ENCODE results near the gene BABAM2.
"Not testable (repeated sequence)": the region's sequence is repeated elsewhere in the genome, so short reads cannot be mapped to it uniquely, and the experiment has no call there.

The BABAM2 gene

DNA sequence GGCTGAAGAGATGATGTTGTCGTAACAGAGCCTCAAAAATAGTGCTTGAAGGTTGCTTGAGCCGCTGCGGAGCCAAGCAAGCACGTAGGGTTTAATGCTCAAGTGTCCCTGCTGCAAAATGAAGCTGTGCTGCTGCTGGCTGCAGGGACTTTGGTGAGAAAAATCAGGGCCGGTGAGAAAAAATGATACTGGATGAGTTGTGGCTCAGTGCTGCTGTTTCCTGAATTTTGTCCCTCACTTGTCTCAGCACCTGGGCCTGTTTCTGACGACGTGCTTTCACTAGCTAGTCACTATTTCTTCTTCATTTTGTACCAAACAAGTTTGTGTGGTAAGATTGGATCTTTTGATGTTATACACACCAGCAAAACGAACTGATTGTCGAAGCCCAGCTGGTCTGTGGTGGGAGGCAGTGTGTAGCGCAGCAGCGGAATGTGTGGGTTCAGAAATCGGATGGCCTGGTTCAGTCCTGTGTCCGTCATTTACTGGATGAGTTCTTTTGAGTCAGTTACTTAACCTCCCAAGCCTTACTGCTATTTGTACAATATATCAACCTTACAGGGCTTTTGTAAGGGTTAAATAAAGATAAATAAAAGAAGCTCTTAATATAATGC, 329.3 kb downstream of the BABAM2 start:
- no peak for DNase-seq

DNA sequence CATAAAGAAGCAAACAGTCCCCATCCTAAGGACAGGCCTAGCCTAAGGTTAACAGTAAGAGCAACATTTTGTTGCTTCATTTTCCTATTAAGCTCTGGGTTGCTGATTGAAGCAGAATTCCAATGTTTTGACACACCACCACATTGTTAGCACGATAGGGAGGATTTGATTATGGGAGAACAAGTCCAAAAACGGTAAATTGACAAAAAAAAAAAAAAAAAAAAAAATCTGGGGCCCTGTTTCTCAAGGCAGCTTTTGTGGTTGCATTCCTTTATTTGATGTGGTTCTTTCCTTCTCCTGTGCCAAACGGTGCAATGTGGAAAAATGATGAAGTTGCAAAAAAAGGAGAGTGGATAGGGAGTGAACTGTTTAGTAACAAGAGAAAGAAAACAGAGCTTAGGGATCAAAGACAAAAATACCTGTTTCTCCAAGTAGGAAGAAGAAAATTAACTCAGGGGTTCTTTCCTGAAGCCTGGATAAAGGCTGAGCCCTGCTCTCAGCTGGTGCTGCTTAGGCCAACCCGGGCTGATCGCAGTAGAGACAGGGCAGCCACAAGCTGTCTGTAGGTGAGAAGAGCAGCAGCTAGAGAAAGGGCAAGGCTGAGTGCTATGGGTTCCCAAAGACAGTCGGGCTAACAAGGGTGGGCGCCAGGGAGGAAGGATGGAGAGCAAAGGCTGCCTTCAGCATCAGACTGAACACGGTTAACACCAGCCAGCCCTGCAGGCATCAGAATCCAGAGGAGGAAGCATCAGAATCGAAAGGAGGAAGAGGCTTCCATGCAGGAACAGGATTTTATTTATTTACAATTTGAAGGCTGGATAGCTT, 334.3 kb downstream of the BABAM2 start:
- DNase-seq = peak; percentile 97

DNA sequence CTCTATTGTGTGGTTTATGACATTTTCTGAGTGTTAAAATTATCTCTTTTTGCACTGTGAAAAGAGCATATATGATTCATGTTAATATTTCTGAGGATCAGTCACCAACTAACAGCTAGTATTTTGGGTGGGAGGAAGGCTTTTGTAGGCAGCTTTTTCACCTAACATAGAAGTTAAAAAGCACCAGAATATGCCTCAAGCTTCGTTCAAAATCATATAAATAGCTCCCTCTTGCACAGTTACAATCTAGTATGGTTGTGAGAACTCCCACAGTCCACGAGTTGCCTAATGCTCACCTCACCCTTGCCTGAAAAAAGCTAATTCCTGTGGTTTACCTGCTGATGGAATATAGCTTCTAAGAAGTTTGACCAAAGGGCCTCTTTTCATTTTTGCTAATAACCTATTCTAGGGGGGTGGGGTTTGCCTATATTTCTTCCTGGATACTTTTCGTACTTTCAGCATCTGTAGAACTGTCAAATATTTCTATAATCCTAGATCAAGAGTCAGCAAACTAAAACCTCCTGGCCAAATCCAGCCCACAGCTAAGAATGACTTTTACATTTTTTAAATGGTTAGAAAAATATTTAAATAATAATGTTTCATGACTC, 335.0 kb downstream of the BABAM2 start:
- peak; percentile 51 for DNase-seq

DNA sequence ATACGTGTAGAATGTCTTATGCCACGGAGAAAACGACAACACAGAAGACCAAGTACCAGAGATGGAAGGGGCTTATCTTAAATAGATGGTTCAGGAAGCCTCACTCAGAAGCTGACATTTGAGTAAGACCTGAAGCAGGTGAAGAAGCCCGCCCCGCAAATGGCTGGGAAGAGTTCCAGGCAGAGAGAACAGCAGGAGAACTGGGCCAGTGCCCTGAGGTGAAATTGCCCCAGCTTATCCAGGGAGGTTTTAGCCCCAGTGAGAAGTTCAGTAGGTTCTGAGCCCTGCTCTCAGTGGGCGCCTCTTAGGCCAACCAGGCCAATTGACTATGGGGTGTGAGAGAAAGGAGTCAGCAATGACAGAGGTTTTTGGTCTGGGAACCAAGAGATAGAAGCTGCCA, 336.0 kb downstream of the BABAM2 start:
- DNase-seq = no peak

DNA sequence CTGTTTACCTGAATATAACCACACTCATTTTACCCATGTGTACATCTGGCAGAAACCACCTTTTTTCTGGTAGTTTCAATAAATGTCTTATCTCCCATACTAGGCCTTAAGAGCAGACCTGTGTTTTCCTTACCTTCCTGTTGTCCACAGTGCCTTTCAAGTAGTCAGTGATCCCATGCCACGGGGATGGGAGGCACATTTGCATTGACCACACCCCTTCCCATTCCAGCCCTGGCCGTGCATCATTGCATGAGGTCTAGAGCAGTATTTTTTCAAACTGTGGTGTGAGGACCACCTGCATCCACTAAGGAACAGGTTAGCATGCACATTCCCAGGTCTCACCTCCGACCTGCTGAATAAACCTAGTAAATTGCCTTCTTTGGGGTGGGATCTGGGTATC, 337.0 kb downstream of the BABAM2 start:
- DNase-seq = no peak

DNA sequence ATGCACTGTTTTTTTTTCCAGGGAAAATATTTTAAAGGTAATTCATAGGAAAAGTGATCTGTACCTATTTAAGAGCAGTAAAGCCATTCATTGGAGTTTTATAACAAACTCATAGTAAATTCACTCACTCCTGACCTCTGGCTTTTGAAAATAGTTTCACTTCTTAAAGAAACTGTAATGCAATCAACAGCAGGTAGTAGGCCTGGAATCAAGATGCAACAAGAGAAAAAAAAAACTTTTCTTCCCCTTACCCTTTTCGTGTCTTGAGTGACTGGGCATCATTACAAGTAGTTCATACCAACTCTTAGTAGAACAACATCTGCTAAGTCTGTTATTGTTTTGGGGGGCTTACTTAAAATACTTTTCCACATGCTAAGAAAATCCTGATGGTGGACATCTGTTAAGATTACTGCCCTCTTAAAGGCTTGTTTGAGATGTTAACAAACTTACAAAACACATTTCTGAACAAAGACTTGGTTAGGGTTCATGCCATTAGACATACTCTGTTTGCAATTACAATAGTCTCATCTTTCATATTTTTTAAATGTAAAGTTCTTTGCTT, 338.0 kb downstream of the BABAM2 start:
- no peak for DNase-seq

DNA sequence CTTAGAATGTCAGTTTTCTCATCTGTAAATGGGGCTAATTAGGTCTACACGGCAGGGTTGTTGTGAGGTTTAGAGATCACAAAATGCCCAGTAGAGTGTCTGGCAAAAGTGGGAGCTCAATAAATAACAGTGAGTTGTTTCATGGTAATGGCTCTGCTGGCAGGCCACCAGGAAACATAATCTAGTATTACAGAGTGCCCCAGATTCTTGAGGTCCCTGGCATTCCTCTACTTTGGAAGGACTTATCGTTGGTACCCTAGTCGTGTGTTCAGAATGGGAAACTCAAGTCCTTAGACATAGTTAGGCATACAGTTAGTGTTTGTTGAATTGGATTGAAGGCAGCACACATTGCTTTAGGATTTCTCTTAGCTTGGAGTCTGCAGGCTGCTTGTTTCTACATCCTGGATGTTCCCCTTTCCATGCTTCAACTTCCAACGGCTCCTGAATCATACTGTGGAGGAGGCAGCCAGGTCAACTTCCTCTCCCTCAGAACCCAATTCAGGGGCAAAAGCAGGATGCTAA, 340.6 kb downstream of the BABAM2 start:
- DNase-seq = peak; percentile 56

DNA sequence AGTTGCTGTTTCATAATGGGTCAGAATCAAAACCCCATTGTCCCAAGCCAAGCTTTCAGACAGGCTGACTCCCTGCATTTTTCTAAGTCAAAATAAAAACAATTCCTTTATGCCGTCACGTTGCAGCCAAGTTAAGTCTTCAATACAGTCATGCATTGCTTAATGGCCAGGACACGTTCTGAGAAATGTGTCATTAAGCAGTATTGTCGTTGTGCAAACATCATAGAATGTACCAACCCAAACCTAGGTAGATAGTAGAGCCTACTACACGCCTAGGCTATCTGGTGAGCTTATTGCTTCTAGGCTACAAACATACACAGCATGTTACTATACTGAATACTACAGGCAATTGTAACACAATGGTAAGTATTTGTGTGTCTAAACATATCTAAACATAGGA, 341.8 kb downstream of the BABAM2 start:
- no peak for DNase-seq

DNA sequence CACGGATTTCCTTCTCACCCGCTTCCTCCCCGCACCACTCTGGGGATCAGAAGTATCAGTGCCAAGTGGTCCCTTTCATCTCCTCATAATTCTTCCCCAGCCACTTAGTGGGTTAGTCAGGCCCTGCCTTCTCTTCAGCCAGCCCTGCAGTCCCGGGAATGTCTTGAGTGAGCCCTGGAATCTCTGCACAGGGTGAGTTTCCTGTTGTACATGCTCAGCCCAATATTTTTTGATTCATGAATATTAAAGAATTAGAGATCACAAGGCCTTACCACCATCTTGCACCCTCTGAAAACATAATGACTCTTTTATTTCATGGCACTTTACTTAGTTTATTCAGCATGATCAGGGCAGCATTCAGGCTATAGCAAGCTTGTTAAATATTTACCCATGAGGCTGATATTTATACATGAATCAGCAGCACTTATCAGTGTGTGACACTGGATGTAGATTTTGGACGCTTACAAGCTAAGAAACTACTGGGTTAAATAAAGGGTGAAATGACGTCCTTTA, 342.7 kb downstream of the BABAM2 start:
- peak; percentile 66 for DNase-seq

DNA sequence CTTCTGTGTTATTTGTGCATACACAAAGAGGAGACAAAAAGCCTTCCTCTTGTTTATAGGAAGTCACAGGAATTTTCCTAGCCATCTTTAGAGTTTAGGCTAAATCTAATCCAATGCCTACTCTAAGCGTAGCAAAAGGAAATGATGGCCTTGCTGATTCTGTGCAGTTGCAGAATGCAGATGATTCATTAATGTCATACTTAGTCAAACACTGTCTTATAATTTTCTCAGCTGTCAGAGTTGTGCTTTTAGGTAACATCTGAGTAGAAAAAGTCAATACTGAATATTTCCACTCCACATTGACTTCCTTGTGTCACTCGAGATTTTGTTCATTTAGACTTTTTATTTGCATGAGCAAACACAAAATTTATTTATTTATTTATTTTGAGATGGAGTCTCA, 344.3 kb downstream of the BABAM2 start:
- DNase-seq = no peak

DNA sequence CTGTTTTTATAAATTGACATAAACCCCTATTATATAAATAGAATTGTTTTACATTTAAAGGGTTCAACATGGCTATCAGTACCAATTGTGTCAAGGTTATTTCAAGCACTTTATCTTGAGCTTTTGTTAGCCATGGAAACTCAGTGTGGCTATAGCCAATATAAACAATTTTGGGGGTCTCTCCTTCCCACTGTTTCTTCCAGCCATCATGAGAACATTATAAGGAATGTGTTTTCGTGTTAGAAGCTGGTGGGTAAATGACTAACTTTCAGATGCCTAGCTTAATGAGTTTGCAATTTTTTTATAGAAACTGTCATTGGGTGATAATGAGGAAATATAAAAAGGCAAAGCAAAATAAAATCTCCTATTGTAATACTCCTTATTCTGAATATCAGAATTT, 348.7 kb downstream of the BABAM2 start:
- peak; percentile 58 for DNase-seq

DNA sequence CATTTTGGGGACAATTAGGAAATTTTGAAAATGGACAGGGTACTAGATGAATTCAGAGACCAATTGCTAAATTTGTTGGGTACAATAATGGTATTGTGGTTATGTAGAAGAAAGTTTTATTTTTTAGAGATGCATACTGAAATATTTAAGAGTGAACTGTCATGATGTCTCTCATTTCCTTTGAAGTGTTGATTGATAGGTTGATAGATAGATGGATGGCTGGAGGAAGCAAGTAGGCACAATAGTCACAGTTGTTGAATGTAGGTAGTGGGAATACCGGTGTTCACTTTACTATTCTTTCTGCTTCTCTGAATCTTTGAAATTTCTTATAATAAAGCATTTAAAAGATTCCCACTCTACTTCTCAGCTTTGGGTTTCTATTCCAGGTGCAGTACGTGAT, 350.4 kb downstream of the BABAM2 start:
- no peak for DNase-seq

DNA sequence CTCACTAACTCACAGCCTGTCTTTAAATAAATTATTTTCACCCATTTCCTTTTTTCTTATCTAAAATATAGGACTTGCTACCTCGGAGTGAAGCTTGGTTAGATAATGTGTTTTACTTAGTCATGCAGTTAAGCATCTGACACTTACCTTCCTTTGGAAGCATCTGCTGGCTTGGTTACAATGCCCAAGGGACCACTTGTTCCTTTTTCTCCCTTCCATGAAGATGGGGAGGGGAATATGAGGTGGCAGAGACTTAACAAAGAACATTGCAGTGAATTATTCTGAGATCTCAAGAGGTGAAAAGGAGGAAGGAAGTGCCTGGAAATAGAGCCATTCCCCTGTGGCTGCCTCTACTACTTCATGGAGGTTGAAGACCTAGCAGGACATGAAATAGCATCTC, 356.8 kb downstream of the BABAM2 start:
- peak; percentile 54 for DNase-seq

DNA sequence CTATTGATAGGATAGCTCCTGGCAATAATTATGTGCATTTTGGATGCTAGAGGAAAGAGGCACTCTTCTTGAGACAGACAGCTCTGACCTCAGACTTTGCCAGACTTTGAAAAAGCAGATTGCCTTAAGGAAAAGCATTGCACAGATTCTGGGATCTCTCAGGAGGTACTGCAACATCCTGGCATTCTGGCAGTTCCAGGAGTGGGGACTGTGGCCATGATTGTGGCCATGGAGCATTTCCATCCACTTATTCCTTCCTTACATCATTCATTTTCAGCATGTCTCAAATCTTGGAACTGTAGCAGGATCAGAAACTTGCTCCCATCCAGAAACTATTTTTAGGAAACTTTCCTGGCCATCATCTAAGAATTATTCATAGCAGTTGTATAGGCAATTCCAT, 357.2 kb downstream of the BABAM2 start:
- no peak for DNase-seq

DNA sequence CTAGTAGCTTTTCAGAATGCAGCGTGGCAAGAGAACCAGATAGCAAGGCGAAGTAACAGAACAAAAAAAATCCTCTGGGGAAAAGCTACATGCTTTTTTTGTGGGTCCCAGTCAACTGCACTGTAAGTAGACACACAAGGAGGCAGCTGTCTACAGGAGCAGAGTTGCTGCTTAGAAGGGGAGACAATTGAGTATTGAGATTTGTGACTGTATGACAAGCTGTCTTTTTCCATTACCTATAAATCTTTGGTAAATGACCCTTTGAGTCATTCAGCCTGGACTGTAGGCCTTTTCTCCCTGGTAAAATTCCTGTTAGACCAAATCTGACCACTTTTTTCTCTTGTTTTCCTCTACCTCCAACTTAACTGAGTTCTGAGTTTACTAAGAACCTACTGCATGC, 358.0 kb downstream of the BABAM2 start:
- DNase-seq = no peak

DNA sequence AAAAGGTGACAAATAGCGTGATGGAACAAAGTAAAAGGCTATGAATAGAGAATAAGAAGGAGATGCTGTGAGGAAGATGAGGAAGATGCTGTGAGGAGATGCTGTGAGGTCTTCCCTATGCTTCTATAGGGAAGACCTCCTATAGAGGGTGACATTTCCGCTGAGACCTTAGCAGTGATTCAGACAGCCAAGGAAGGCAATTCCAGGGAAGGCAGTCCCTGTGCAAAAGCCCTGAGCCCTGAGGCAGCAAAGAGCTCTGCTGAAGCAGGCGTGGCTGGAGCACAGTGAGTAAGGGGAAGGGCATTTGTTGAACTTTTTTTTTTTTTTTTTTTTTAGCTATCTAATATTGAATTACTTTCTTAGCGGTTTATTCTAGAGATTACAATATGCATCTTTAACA, 359.5 kb downstream of the BABAM2 start:
- peak; percentile 92 for DNase-seq

DNA sequence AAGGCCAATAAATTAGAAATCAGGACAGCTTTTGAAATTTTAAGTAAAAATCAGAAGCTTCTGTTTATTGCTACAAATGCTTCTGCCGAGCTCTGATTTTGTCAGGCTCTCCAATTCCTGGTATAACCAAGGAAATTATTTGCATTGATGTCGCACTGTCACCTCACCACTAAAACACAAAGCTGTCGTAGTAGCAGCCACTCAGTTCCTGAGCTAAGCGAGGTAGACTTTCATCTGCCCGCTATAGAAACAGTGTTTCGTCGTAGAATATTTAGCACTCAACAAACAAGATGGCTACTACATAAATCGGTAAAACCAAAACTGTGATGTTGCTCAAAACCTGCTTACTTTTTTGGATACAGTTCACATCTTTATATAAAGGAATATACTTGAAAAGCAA, 360.8 kb downstream of the BABAM2 start:
- no peak for DNase-seq

DNA sequence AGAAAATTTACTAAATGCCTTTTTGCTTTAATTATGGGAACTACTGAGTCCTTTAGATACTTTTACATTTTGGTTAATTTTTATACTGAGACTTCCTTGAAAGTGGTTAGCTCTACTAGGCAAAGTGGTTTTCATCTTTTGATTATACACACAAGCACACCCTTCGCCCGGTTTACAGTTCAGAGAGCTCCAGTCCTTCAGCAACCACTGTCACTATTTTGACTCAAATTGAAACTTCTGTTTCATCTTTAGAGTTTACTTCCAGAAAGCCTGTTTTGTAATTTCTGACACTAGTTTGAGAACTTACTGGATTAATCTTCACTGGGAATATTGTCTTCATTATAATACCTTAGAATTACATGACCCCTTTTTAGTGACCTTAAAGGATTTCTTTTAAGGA, 361.8 kb downstream of the BABAM2 start:
- DNase-seq = no peak

DNA sequence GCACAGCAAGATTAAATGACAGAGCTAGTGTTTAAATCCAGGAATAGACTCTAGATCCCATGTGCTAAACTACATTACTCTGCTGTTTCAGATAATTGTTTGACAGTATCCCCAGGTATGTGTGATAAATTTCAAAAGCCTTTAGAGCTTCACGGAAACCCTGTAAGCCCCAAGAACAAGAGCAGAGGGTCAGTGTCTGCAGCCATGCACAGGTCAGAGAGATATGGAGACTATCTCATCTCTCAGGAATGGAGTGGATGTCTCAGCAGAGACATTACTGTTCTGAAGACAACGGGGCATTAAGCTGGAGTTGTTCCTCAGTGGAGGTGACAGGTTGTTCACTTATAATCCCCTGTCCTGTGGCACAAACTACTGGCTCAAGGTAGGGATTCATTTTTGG, 363.0 kb downstream of the BABAM2 start:
- no peak for DNase-seq

DNA sequence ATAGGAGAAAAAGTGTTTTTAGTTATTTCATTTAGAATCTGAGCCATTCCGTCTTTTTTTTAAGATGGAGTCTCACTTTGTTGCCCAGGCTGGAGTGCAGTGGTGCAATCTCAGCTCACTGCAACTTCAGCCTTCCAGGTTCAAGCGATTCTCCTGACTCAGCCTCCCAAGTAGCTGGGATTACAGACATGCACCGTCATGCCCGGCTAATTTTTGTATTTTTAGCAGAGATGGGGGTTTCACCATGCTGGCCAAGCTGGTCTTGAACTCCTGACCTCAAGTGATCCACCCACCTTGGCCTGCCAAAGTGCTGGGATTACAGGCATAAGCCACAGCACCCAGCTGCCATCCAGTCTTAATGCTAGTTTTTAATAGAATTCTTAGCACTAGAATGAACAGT, 364.7 kb downstream of the BABAM2 start:
- DNase-seq = not testable (repeated sequence)

DNA sequence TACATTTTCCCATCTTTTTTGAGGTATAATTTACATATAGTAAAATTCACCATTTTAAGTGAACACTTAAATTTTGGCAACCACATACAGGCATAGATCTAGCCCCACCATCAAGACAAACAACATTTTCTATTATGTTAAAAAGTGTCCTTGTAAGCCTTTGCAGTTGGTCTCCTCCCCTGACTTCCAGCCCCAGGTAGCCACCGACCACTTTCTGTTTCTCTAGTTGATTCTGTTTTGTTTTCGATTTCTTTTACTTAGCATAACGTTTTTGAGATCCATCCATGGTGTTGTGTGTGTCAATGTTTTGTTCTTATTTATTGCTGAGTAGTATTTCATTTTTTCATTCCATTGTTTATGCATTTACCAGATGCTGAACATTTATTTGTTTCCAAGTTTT, 366.7 kb downstream of the BABAM2 start:
- DNase-seq = no peak

DNA sequence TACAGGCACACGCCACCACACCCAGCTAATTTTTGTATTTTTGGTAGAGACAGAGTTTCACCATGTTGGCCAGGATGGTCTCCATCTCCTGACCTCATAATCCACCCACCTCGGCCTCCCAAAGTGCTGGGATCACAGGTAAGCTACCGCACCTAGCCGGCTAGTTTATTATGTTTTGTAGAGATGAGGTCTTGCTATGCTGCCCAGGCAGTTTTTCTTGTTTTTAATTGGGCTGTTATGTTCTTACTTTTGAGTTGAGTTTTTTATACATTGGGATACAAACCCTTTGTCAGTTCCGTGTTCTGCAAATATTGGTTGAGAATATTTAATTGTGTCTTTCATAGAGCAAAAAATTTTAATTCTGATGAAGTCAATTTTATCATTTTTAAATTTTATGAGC, 368.7 kb downstream of the BABAM2 start:
- not testable (repeated sequence) for DNase-seq

DNA sequence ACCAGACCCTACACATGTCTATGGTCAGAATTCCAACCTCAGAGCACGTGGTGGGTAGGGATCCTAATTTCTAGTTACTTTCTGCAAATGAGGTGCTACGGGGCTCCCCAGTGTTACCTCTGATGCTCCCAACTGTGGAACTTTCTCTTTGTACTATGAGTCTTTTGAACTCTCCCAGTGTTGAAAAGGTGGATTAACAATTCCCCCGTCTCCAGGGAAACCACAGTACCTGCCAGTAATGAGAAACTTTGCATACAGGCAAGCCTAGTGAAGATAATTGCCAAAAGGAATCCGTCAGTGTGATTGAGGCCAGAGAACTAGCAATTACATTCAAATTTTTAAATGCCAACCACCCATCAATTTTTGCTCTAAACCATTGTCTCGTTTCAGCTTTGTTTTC, 373.2 kb downstream of the BABAM2 start:
- DNase-seq = no peak

DNA sequence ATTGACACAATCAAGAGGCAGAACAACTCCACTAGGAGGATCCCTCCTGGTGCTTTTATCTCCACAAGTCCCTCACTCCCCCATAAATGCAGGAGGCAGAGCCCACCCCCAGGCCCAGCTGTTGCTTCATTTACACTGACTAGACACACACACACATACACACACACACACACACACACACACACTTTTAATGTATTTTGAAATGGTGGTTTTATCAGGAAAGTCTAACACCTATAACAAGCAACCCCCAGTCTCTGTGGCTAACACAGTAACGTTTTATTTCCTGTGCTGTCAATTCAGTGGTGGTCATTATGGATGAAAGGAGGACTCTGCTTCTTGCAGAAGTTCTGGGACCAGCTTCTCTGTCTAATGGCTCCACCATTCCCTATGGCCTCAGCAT, 376.8 kb downstream of the BABAM2 start:
- no peak for DNase-seq

Measured in fibroblast of skin of right biceps (primary cell).